ENCODE results near the gene PDZRN3. TPM values are rescaled to one million over a fixed set of nuclear protein-coding genes. Genes with fewer than 3 reads are reported as not detected.

PDZRN3 gene
- total and polyA plus RNA-seq, 2 experiments from 2014 or later = 7.5 to 14.0 TPM

DNA sequence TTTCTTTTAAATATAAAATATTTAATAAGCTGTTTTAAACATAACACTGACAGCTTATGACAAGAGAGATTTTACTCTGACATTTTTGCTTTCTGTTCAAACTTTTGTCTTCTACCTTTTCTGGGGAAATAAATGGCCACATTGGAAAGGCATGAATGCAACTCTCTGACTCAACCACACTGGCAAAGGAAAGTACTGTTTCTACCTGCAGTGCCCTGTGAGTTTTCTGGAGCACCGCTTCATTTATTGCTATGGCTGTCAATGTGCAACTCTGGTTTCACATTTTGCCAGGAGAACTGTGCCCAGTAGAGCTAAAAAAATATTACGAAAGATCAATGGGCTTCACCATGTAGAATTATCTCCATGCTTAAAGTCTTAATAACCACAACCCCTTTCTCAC is 15.1 kb downstream of the PDZRN3 start:
- no peak for TF ChIP-seq JUNB (IDR thresholded peaks at IDR 0.05; ENCODE audit: unreplicated experiment)
- TF ChIP-seq, protein P1, sequence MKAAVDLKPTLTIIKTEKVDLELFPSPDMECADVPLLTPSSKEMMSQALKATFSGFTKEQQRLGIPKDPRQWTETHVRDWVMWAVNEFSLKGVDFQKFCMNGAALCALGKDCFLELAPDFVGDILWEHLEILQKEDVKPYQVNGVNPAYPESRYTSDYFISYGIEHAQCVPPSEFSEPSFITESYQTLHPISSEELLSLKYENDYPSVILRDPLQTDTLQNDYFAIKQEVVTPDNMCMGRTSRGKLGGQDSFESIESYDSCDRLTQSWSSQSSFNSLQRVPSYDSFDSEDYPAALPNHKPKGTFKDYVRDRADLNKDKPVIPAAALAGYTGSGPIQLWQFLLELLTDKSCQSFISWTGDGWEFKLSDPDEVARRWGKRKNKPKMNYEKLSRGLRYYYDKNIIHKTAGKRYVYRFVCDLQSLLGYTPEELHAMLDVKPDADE (IDR thresholded peaks at IDR 0.05) = no peak
- TF ChIP-seq, protein P2, sequence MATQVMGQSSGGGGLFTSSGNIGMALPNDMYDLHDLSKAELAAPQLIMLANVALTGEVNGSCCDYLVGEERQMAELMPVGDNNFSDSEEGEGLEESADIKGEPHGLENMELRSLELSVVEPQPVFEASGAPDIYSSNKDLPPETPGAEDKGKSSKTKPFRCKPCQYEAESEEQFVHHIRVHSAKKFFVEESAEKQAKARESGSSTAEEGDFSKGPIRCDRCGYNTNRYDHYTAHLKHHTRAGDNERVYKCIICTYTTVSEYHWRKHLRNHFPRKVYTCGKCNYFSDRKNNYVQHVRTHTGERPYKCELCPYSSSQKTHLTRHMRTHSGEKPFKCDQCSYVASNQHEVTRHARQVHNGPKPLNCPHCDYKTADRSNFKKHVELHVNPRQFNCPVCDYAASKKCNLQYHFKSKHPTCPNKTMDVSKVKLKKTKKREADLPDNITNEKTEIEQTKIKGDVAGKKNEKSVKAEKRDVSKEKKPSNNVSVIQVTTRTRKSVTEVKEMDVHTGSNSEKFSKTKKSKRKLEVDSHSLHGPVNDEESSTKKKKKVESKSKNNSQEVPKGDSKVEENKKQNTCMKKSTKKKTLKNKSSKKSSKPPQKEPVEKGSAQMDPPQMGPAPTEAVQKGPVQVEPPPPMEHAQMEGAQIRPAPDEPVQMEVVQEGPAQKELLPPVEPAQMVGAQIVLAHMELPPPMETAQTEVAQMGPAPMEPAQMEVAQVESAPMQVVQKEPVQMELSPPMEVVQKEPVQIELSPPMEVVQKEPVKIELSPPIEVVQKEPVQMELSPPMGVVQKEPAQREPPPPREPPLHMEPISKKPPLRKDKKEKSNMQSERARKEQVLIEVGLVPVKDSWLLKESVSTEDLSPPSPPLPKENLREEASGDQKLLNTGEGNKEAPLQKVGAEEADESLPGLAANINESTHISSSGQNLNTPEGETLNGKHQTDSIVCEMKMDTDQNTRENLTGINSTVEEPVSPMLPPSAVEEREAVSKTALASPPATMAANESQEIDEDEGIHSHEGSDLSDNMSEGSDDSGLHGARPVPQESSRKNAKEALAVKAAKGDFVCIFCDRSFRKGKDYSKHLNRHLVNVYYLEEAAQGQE (IDR thresholded peaks at IDR 0.05; ENCODE audit: unreplicated experiment) = no peak
- TF ChIP-seq, protein P3, sequence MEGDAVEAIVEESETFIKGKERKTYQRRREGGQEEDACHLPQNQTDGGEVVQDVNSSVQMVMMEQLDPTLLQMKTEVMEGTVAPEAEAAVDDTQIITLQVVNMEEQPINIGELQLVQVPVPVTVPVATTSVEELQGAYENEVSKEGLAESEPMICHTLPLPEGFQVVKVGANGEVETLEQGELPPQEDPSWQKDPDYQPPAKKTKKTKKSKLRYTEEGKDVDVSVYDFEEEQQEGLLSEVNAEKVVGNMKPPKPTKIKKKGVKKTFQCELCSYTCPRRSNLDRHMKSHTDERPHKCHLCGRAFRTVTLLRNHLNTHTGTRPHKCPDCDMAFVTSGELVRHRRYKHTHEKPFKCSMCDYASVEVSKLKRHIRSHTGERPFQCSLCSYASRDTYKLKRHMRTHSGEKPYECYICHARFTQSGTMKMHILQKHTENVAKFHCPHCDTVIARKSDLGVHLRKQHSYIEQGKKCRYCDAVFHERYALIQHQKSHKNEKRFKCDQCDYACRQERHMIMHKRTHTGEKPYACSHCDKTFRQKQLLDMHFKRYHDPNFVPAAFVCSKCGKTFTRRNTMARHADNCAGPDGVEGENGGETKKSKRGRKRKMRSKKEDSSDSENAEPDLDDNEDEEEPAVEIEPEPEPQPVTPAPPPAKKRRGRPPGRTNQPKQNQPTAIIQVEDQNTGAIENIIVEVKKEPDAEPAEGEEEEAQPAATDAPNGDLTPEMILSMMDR (conservative IDR thresholded peaks at IDR 0.05; ENCODE audit: low read depth in 2 of 2) = no peak
- TF ChIP-seq CREB1 (CRISPR knock-in tag; IDR thresholded peaks at IDR 0.05; ENCODE audit: low read depth) = no peak
- TF ChIP-seq EZH2 (IDR thresholded peaks at IDR 0.05; ENCODE audit: low read depth, unreplicated experiment) = no peak
- TF ChIP-seq ZNF331 (CRISPR knock-in tag; IDR thresholded peaks at IDR 0.05; ENCODE audit: low read depth) = no peak
- no peak overlapping the region for H3K4me3 Mint-ChIP-seq
- peaks cover 3% of the 10 kb centered on the region; the same call in 1 of the 2 replicates for H3K4me1 ChIP-seq (ENCODE audit: insufficient read depth)

DNA sequence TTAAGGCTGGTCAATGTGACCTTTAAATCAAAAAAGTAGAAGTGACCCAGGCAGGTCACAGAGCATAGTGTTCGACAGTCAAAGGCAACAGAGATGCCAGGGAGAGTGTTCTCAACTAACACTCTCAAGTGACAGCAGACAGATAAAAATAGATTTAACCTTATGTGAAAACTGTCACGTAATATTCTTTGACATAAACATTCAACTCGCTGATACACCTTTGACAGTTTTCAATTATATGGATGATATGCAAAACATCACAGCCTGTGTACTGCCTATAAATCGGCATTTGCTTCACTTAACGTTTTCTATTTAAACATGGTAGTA is 15.5 kb downstream of the PDZRN3 start:
- Histone ChIP-seq H3K79me2 (replicated peaks; ENCODE audit: insufficient read depth) (peaks cover 3% of the 10 kb centered on the region; the same call in 1 of the 2 replicates), H3K36me3 (ENCODE audit: insufficient read depth) (no peaks in the 10 kb centered on the region), H3F3A (replicated peaks; ENCODE audit: low read depth) (no peaks in the 10 kb centered on the region), H3K9me2 (ENCODE audit: insufficient read depth) (no peaks in the 10 kb centered on the region; the same call in 1 of the 2 replicates), H4K20me1 (replicated peaks; ENCODE audit: insufficient read depth) (no peaks in the 10 kb centered on the region; the same call in 1 of the 2 replicates), H3K4me1 (ENCODE audit: insufficient read depth) (peaks cover 4% of the 10 kb centered on the region; the same call in 1 of the 2 replicates), H3K4me3 (no peak overlapping the region), H3K4me2 (no peak overlapping the region), H3K27ac (ENCODE audit: low read depth) (no peak overlapping the region), H2AFZ (no peak overlapping the region), H3K27me3 (ENCODE audit: insufficient read depth) (no peaks in the 10 kb centered on the region)
- DNase-seq (ENCODE audit: low spot score) = no peak
- peaks cover 1% of the 10 kb centered on the region; the same call in 2 of the 3 replicates for H3K4me1 Mint-ChIP-seq
- H3K9me3 Mint-ChIP-seq = no peaks in the 10 kb centered on the region
- H3K27ac Mint-ChIP-seq = no peak overlapping the region
- ATAC-seq = no peak
- no peak overlapping the region for H3K4me3 Mint-ChIP-seq
- H3K36me3 Mint-ChIP-seq (ENCODE audit: low read depth) = 0 out of 3 replicates have a peak, but pooled peaks cover 2% of the 10 kb centered on the region
- peaks cover 5% of the 10 kb centered on the region for H3K27me3 Mint-ChIP-seq (ENCODE audit: insufficient read depth, low read depth, poor library complexity)
- TF ChIP-seq STAT1 (IDR thresholded peaks at IDR 0.05; ENCODE audit: unreplicated experiment) (no peak), ZNF114 (CRISPR knock-in tag; IDR thresholded peaks at IDR 0.05) (no peak), ZNF331 (CRISPR knock-in tag; IDR thresholded peaks at IDR 0.05; ENCODE audit: low read depth) (no peak), EZH2phosphoT487 (IDR thresholded peaks at IDR 0.05; ENCODE audit: unreplicated experiment) (no peak), POLR2AphosphoS5 (IDR thresholded peaks at IDR 0.05; ENCODE audit: low read depth) (no peak), CREB1 (CRISPR knock-in tag; IDR thresholded peaks at IDR 0.05; ENCODE audit: low read depth) (no peak), EZH2 (IDR thresholded peaks at IDR 0.05; ENCODE audit: low read depth, unreplicated experiment) (no peak)
- TF ChIP-seq, protein P2 (IDR thresholded peaks at IDR 0.05; ENCODE audit: unreplicated experiment) = no peak

More for the DNA sequence above, 15.1 kb downstream of the PDZRN3 start:
- Mint-ChIP-seq H3K4me1 (peaks cover 5% of the 10 kb centered on the region; the same call in 2 of the 3 replicates), H3K9me3 (no peaks in the 10 kb centered on the region), H3K36me3 (ENCODE audit: low read depth) (0 out of 3 replicates have a peak, but pooled peaks cover 2% of the 10 kb centered on the region), H3K27me3 (ENCODE audit: insufficient read depth, low read depth, poor library complexity) (peaks cover 5% of the 10 kb centered on the region), H3K27ac (no peak overlapping the region)
- no peak for ATAC-seq
- Histone ChIP-seq H3K9me2 (ENCODE audit: insufficient read depth) (no peaks in the 10 kb centered on the region; the same call in 1 of the 2 replicates), H3K36me3 (ENCODE audit: insufficient read depth) (no peaks in the 10 kb centered on the region), H3K4me2 (no peak overlapping the region), H3K27me3 (ENCODE audit: insufficient read depth) (no peaks in the 10 kb centered on the region), H3K27ac (ENCODE audit: low read depth) (no peak overlapping the region), H3F3A (replicated peaks; ENCODE audit: low read depth) (no peaks in the 10 kb centered on the region), H3K4me3 (no peak overlapping the region), H4K20me1 (replicated peaks; ENCODE audit: insufficient read depth) (no peaks in the 10 kb centered on the region; the same call in 1 of the 2 replicates), H2AFZ (no peak overlapping the region), H3K79me2 (replicated peaks; ENCODE audit: insufficient read depth) (peaks cover 3% of the 10 kb centered on the region)
- no peak for DNase-seq (ENCODE audit: low spot score)
